WTC11 (cell line): ENCODE measurements around the gene UGP2.

Source experiments
- CREB1 ChIP-seq: sonication (generic); formaldehyde crosslinking; IDR thresholded peaks from 2 replicates; pipeline ENCODE4 v1.8.0; 2023; ENCODE audit warnings: mild to moderate bottlenecking, missing genetic modification reagents
- CTCF ChIP-seq: fragments of 200-600 bp; IDR thresholded peaks from 2 replicates; pipeline ENCODE4 v1.8.0; 2022; ENCODE audit warnings: antibody characterized with exemption
- E2F4 ChIP-seq: sonication (generic); formaldehyde crosslinking; IDR thresholded peaks from 2 replicates; pipeline ENCODE4 v1.8.1; 2022; ENCODE audit warnings: low read depth, mild to moderate bottlenecking, moderate library complexity, missing genetic modification reagents, borderline replicate concordance
- E2F5 ChIP-seq: sonication (generic); formaldehyde crosslinking; IDR thresholded peaks from 2 replicates; pipeline ENCODE4 v1.8.1; 2022; ENCODE audit warnings: mild to moderate bottlenecking, moderate library complexity, missing genetic modification reagents
- ETV6 ChIP-seq: sonication (generic); formaldehyde crosslinking; IDR thresholded peaks from 2 replicates; pipeline ENCODE4 v1.8.1; 2022; ENCODE audit warnings: mild to moderate bottlenecking, missing genetic modification reagents
- MAX ChIP-seq: sonication (generic); formaldehyde crosslinking; IDR thresholded peaks from 2 replicates; pipeline ENCODE4 v1.8.0; 2022; ENCODE audit warnings: mild to moderate bottlenecking, missing genetic modification reagents
- NFATC4 ChIP-seq: fragments of 250-450 bp; sonication (Bioruptor Pico); IDR thresholded peaks from 2 replicates; pipeline ENCODE4 v1.9.0; 2021; ENCODE audit warnings: mild to moderate bottlenecking
- USF2 ChIP-seq: sonication (generic); formaldehyde crosslinking; IDR thresholded peaks from 2 replicates; pipeline ENCODE4 v1.8.1; 2023; ENCODE audit warnings: mild to moderate bottlenecking, missing genetic modification reagents, moderate library complexity
- ZMAT4 ChIP-seq: fragments of 250-450 bp; sonication (Bioruptor Pico); IDR thresholded peaks from 2 replicates; pipeline ENCODE4 v1.9.0; 2021; ENCODE audit warnings: mild to moderate bottlenecking
- ZNF121 ChIP-seq: sonication (generic); formaldehyde crosslinking; IDR thresholded peaks from 2 replicates; pipeline ENCODE4 v1.8.0; 2023; ENCODE audit warnings: missing genetic modification reagents

GRCh38 chr2:63850204-63850571 is 8.5 kb downstream of the UGP2 start:
- TF ChIP-seq ZNF121 (CRISPR knock-in tag) (no peak), CREB1 (CRISPR knock-in tag) (no peak), USF2 (CRISPR knock-in tag) (no peak), ZMAT4 (CRISPR knock-in tag) (no peak), E2F5 (CRISPR knock-in tag) (no peak), MAX (CRISPR knock-in tag) (no peak), NFATC4 (CRISPR knock-in tag) (no peak), E2F4 (CRISPR knock-in tag) (no peak), CTCF (no peak), ETV6 (CRISPR knock-in tag) (no peak)
